B cell (primary cell): ENCODE measurements around the gene NEDD4.
"Not testable (repeated sequence)": the region's sequence is repeated elsewhere in the genome, so short reads cannot be mapped to it uniquely, and the experiment has no call there.

Experiments
- EZH2 ChIP-seq: IDR thresholded peaks from 2 replicates; pipeline ENCODE4 v1.6.1; 2012; ENCODE audit warnings: borderline replicate concordance, low read depth, mild to moderate bottlenecking, moderate library complexity, low read length; ENCODE audit not compliant: insufficient read depth, poor library complexity, severe bottlenecking
- TF ChIP-seq, protein P1 (sequence below): fragments of 200-600 bp; IDR thresholded peaks from one replicate; pipeline ENCODE4 v1.8.0; 2022; ENCODE audit warnings: antibody characterized with exemption, mild to moderate bottlenecking

DNA sequence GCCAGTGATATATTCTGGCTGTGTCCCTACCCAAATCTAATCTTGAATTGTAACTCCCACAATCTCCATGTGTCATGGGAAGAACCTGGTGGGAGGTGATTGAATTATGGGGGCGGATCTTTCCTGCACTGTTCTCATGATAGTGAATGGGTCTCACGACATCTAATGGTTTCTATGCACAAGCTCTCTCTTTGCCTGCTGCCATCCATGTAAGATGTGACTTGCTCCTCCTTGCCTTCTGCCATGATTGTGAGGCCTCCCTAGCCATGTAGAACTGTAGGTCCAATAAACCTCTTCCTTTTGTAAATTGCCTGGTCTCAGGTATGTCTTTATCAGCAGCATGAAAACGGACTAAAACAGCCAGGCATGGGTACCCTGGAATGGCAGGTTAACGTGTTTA lies 150.5 kb downstream of the NEDD4 start:
- TF ChIP-seq EZH2, result not testable (repeated sequence)
- TF ChIP-seq, protein P1, sequence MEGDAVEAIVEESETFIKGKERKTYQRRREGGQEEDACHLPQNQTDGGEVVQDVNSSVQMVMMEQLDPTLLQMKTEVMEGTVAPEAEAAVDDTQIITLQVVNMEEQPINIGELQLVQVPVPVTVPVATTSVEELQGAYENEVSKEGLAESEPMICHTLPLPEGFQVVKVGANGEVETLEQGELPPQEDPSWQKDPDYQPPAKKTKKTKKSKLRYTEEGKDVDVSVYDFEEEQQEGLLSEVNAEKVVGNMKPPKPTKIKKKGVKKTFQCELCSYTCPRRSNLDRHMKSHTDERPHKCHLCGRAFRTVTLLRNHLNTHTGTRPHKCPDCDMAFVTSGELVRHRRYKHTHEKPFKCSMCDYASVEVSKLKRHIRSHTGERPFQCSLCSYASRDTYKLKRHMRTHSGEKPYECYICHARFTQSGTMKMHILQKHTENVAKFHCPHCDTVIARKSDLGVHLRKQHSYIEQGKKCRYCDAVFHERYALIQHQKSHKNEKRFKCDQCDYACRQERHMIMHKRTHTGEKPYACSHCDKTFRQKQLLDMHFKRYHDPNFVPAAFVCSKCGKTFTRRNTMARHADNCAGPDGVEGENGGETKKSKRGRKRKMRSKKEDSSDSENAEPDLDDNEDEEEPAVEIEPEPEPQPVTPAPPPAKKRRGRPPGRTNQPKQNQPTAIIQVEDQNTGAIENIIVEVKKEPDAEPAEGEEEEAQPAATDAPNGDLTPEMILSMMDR, result not testable (repeated sequence)
